Daoy (cell line): ENCODE results near the gene CTAGE4. TPM values are rescaled to one million over a fixed set of nuclear protein-coding genes. Genes with fewer than 3 reads are reported as not detected.
"Not testable (repeated sequence)": the region's sequence is repeated elsewhere in the genome, so short reads cannot be mapped to it uniquely, and the experiment has no call there.

Experiments
- DNase-seq: peaks from one replicate; pipeline ENCODE4 v3.0.0-alpha.2; 2015; ENCODE audit warnings: low read depth
- total RNA-seq: library from RNA; depleted of rRNA; stranded (reverse); fragments of >200 nt; shearing (Covaris generic); gene quantifications from 2 replicates; pipeline ENCODE4 v1.2.3, GENCODE V29; 2014; rRNA removed

Gene CTAGE4
- total RNA-seq, 1 experiment from 2014 or later: 0.23 TPM

- DNase-seq: not testable (repeated sequence)
Observed at GRCh38 chr7:144205306-144205705, 22.0 kb downstream of the CTAGE4 start.

DNA sequence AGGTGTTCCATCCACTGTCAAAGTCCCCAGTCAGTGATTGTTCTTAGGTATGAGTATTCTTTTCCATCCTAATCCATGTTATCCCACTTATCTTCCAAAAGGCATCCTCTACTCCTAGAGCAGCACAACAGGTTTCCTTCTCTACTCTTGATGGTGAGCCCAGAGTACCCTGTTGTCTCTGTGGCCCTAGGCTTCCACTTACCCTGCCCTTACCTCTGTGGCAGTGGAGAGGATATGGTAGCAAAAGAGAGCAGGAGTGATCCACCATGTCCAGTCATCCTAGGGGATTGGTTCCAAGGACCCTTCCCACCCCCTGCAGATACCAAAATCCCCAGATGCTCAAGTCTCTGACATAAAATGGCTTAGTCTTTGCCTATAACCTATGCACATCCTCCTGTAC lies 33.9 kb downstream of the CTAGE4 start:
- not testable (repeated sequence) for DNase-seq

DNA sequence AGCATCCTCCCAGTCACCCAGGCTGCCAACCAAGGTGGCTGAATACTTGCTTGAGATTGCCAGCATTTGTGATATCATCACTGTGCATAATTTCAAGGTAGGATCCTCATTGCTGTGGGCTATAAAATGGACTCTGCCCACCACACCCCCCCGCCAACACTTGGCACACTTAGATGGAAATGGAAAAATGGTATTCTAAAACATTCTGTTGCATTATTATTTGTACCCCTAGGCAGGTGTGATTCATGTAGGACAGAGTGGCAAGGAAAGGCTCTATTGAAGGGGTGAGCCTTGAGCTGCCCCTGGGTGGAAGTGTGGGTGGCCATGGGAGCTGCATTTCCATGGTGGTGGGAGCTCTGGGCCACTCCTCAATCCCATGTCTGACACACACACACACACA lies 35.3 kb downstream of the CTAGE4 start:
- not testable (repeated sequence) for DNase-seq

DNA sequence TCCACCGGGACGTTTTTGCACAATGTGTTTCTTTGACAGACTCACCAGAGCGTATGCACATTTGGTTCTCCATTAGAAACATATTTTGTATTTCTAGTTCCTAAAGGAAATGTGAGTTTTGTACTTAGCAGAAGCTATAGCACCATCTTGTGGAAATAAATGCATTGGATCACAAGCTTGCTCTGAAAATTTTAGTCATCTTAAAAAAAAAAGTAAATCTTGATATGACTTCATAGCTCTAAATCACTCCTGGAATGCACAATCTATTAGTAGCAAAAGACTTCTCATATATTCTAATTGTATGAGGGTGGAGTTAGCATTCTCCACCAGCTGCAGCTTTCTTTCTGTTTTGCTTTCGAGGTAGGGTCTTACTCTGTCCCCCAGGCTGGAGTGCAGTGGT lies 35.9 kb downstream of the CTAGE4 start:
- DNase-seq: not testable (repeated sequence)

- DNase-seq: not testable (repeated sequence)
Observed at GRCh38 chr7:144220531-144220930, 37.3 kb downstream of the CTAGE4 start.

DNA sequence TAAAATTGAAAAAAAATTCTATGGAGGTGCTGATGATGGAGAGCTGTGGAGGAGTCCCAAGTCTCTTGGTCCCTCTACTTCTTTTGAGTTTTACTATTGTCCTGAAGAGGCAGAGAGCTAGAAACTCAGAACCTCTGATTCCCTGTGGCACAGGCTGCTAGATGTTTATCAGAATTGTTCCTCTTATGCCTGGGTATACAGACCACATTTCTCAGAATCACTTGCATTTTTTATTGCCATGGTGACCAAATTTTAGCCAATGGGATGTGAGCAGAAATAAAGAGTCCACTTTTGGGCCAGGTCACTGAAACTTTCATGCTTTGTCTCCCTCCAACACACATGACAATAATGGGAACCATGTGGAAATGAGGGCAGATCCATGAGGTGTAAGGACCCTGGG lies 40.4 kb downstream of the CTAGE4 start:
- DNase-seq: not testable (repeated sequence)

DNA sequence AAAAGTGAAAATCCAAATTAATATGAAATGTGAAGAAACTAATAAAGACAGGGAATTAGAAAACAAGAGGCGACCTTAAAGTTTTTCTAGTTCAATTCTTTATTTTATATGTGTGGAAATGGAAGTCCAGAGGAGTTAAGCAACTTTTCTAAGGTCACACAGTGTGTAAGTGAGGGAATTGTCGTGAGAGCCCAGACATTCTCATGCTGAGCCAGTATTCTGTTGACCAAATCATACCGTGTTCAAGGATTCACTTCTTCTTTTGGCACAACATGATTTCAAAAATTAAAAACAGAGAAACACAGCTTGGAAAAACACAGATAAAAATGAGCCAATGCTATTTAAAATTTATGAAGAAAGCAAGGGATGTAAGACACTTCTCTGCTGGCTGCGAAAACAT lies 43.6 kb downstream of the CTAGE4 start:
- DNase-seq: not testable (repeated sequence)

GRCh38 chr7:144228810-144229209 lies 45.5 kb downstream of the CTAGE4 start:
- peak; percentile 1 for DNase-seq

GRCh38 chr7:144231027-144231426 lies 47.8 kb downstream of the CTAGE4 start:
- not testable (repeated sequence) for DNase-seq

DNA sequence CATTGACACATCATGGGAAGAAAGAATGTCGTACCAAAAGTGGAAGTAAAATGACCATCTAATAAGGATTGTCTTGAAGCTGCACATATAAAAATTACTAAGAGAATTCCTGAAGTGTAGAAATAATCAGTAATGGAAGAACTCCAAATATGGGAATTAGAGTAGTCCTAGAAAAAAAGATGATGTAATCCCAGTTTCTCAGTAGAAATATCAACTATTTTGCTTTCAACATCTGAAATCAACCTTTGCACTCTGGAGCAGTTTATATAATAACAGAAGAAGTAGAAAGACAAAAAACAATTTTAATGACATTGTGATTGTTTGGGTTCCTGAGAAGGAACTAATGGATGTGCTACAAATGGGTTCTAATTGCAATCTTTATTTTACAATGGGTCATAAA lies 49.8 kb downstream of the CTAGE4 start:
- not testable (repeated sequence) for DNase-seq

Other genes with a start within 250 kb of the CTAGE4 start
- not detected in 2 replicates for gene OR2F2, start 248.2 kb upstream of the CTAGE4 start, total RNA-seq
- gene OR2F1, start 228.6 kb upstream of the CTAGE4 start, total RNA-seq: not detected in 2 replicates
- gene OR6B1, start 183.1 kb upstream of the CTAGE4 start, total RNA-seq: not detected in 2 replicates
- gene OR2A5, start 134.5 kb upstream of the CTAGE4 start, total RNA-seq: not detected in 2 replicates
- gene OR2A25, start 113.7 kb upstream of the CTAGE4 start, total RNA-seq: not detected in 2 replicates
- not detected in 2 replicates for gene OR2A12, start 97.2 kb upstream of the CTAGE4 start, total RNA-seq
- not detected in 2 replicates for gene OR2A2, start 73.9 kb upstream of the CTAGE4 start, total RNA-seq
- not detected in 2 replicates for gene OR2A14, start 60.3 kb upstream of the CTAGE4 start, total RNA-seq
- gene ARHGEF35, start 12.4 kb downstream of the CTAGE4 start, total RNA-seq: 0.95 and 3.6 TPM in 2 replicates
- not detected in 2 replicates for gene OR2A42, start 56.1 kb downstream of the CTAGE4 start, total RNA-seq
- 0.11 TPM in 1 of 2 replicates, not detected in the other for gene OR2A7, start 81.3 kb downstream of the CTAGE4 start, total RNA-seq
- 0.09 and 0.23 TPM in 2 replicates for gene CTAGE8, start 85.8 kb downstream of the CTAGE4 start, total RNA-seq
- gene OR2A1, start 129.0 kb downstream of the CTAGE4 start, total RNA-seq: 0.17 TPM in 1 of 2 replicates, not detected in the other
- 1.5 and 2.0 TPM in 2 replicates for gene ARHGEF5, start 171.9 kb downstream of the CTAGE4 start, total RNA-seq
- gene NOBOX, start 220.2 kb downstream of the CTAGE4 start, total RNA-seq: not detected in 2 replicates